MM.1S (cell line): ENCODE data around the gene HIBCH.

ENCODE experiments used
- DNase-seq: peaks from one replicate; pipeline ENCODE4 v3.0.0-alpha.2; 2015
- H2AFZ ChIP-seq: fragments of 300-600 bp; sonication (generic); 2 replicates; pipeline ENCODE4 v1.6.0; 2016; ENCODE audit warnings: antibody characterized with exemption, low read length
- H3F3A ChIP-seq: fragments of 300-600 bp; sonication (generic); 2 replicates; pipeline ENCODE4 v1.6.1; 2016; ENCODE audit warnings: mild to moderate bottlenecking, antibody characterized with exemption, low read length, moderate library complexity, mixed read lengths; ENCODE audit not compliant: insufficient read depth
- H3K27ac ChIP-seq: fragments of 300-600 bp; sonication (generic); 2 replicates; pipeline ENCODE4 v1.5.1; 2016; ENCODE audit warnings: mild to moderate bottlenecking, low read length
- H3K27me3 ChIP-seq: fragments of 300-600 bp; sonication (generic); replicated peaks from 2 replicates; pipeline ENCODE4 v1.6.0; 2016; ENCODE audit warnings: low read length; ENCODE audit not compliant: insufficient read depth
- H3K36me3 ChIP-seq: fragments of 300-600 bp; sonication (generic); replicated peaks from 2 replicates; pipeline ENCODE4 v1.6.1; 2016; ENCODE audit warnings: mild to moderate bottlenecking, low read length, mixed read lengths; ENCODE audit not compliant: insufficient read depth
- H3K4me1 ChIP-seq: fragments of 300-600 bp; sonication (generic); 2 replicates; pipeline ENCODE4 v1.6.1; 2016; ENCODE audit warnings: low read length, mixed read lengths
- H3K4me2 ChIP-seq: fragments of 300-600 bp; sonication (generic); 2 replicates; pipeline ENCODE4 v1.6.0; 2016; ENCODE audit warnings: low read depth, low read length
- H3K4me3 ChIP-seq: fragments of 300-600 bp; sonication (generic); 2 replicates; pipeline ENCODE4 v1.5.1; 2016; ENCODE audit warnings: low read length, mixed read lengths
- H3K79me2 ChIP-seq: fragments of 300-600 bp; sonication (generic); 2 replicates; pipeline ENCODE4 v1.6.1; 2016; ENCODE audit warnings: mixed run types, low read length, mixed read lengths
- H3K9ac ChIP-seq: fragments of 300-600 bp; sonication (generic); 2 replicates; pipeline ENCODE4 v1.6.1; 2016; ENCODE audit warnings: low read length, mixed read lengths
- H3K9me2 ChIP-seq: fragments of 300-600 bp; sonication (generic); replicated peaks from 2 replicates; pipeline ENCODE4 v1.6.1; 2016; ENCODE audit warnings: mild to moderate bottlenecking, low read length, mixed read lengths; ENCODE audit not compliant: insufficient read depth
- H3K9me3 ChIP-seq: fragments of 300-600 bp; sonication (generic); replicated peaks from 2 replicates; pipeline ENCODE4 v1.6.1; 2016; ENCODE audit warnings: mild to moderate bottlenecking, low read length, mixed read lengths; ENCODE audit not compliant: insufficient read depth
- H4K20me1 ChIP-seq: fragments of 300-600 bp; sonication (generic); 2 replicates; pipeline ENCODE4 v1.6.1; 2016; ENCODE audit warnings: mild to moderate bottlenecking, low read length, moderate library complexity, mixed read lengths; ENCODE audit not compliant: insufficient read depth
- CTCF ChIP-seq: fragments of 300-600 bp; sonication (generic); IDR thresholded peaks from 2 replicates; pipeline ENCODE4 v1.5.1; 2016; ENCODE audit warnings: antibody characterized with exemption, low read length, mixed read lengths
- EZH2 ChIP-seq: fragments of 300-600 bp; sonication (generic); optimal IDR thresholded peaks from 2 replicates; pipeline ENCODE3; 2017; ENCODE audit warnings: low read depth, mild to moderate bottlenecking, antibody characterized with exemption, low read length, mixed read lengths
- EZH2phosphoT487 ChIP-seq: fragments of 300-600 bp; sonication (generic); IDR thresholded peaks from 2 replicates; pipeline ENCODE4 v1.6.1; 2018; ENCODE audit warnings: antibody characterized with exemption, low read length

The HIBCH gene

GRCh38 chr2:190327867-190328572 lies 8.4 kb upstream of the HIBCH start:
- Histone ChIP-seq H3K4me1 (no peaks in the 10 kb centered on the region), H3K4me3 (no peak overlapping the region), H3K36me3 (no peaks in the 10 kb centered on the region), H3K27me3 (no peaks in the 10 kb centered on the region), H2AFZ (no peak overlapping the region), H3K9me2 (no peaks in the 10 kb centered on the region), H3K9me3 (no peaks in the 10 kb centered on the region), H3K27ac (no peak overlapping the region), H3K9ac (no peak overlapping the region), H4K20me1 (no peaks in the 10 kb centered on the region), H3K79me2 (no peaks in the 10 kb centered on the region), H3F3A (no peaks in the 10 kb centered on the region), H3K4me2 (no peak overlapping the region)
- no peak for DNase-seq
- TF ChIP-seq CTCF (no peak), EZH2phosphoT487 (no peak), EZH2 (no peak)

- H3K9ac ChIP-seq = no peak overlapping the region
- no peaks in the 10 kb centered on the region for H3K9me2 ChIP-seq
- H3K9me3 ChIP-seq = no peaks in the 10 kb centered on the region
- TF ChIP-seq EZH2phosphoT487 (no peak), EZH2 (no peak), CTCF (no peak)
- H3K79me2 ChIP-seq = no peaks in the 10 kb centered on the region
- no peaks in the 10 kb centered on the region for H3K27me3 ChIP-seq
- no peaks in the 10 kb centered on the region for H4K20me1 ChIP-seq
- H3K27ac ChIP-seq = no peak overlapping the region
- peaks cover 3% of the 10 kb centered on the region for H3K4me1 ChIP-seq
- no peaks in the 10 kb centered on the region for H3K36me3 ChIP-seq
- no peaks in the 10 kb centered on the region for H3F3A ChIP-seq
- no peak for DNase-seq
- no peak overlapping the region for H3K4me2 ChIP-seq
- H2AFZ ChIP-seq = no peak overlapping the region
- no peak overlapping the region for H3K4me3 ChIP-seq
These were observed 6.0 kb upstream of the HIBCH start for GRCh38 chr2:190325588-190325987.

- H3F3A ChIP-seq = peaks cover 16% of the 10 kb centered on the region; the same call in 1 of the 2 replicates
- no peaks in the 10 kb centered on the region for H3K27me3 ChIP-seq
- H3K27ac ChIP-seq = no peak overlapping the region
- peaks cover 11% of the 10 kb centered on the region for H3K4me1 ChIP-seq
- H3K4me3 ChIP-seq = no peak overlapping the region
- H3K79me2 ChIP-seq = peaks cover 9% of the 10 kb centered on the region
- H2AFZ ChIP-seq = no peak overlapping the region
- DNase-seq = no peak
- H3K9ac ChIP-seq = no peak overlapping the region
- no peaks in the 10 kb centered on the region for H3K9me2 ChIP-seq
- no peaks in the 10 kb centered on the region for H3K36me3 ChIP-seq
- H3K9me3 ChIP-seq = no peaks in the 10 kb centered on the region
- H4K20me1 ChIP-seq = no peaks in the 10 kb centered on the region
- H3K4me2 ChIP-seq = no peak overlapping the region
- TF ChIP-seq CTCF = no peak
- TF ChIP-seq EZH2phosphoT487 = no peak
- no peak for TF ChIP-seq EZH2
These were observed 3.8 kb upstream of the HIBCH start for GRCh38 chr2:190323406-190323805.
